Brain microvascular endothelial cell (primary cell): ENCODE data around the gene DSP.
A peak's percentile ranks its signal among the peaks of the same experiment; 100 is the strongest.

Experiments used
- DNase-seq: peaks from one replicate; pipeline ENCODE4 v3.0.0-alpha.2; 2020
- H3K27ac ChIP-seq: fragments of 250-450 bp; sonication (Bioruptor Pico); 2 replicates; pipeline ENCODE4 v1.5.1; 2020; ENCODE audit warnings: mild to moderate bottlenecking, moderate library complexity
- H3K27me3 ChIP-seq: fragments of 250-450 bp; sonication (Bioruptor Pico); replicated peaks from 2 replicates; pipeline ENCODE4 v1.5.1; 2020; ENCODE audit warnings: mild to moderate bottlenecking
- H3K36me3 ChIP-seq: fragments of 250-450 bp; sonication (Bioruptor Pico); replicated peaks from 2 replicates; pipeline ENCODE4 v1.5.1; 2020; ENCODE audit warnings: mild to moderate bottlenecking
- H3K4me3 ChIP-seq: 2 replicates; pipeline ENCODE4 v1.5.1; 2011; ENCODE audit warnings: low read depth, mild to moderate bottlenecking, control low read depth, low read length, moderate library complexity
- CTCF ChIP-seq: IDR thresholded peaks from 2 replicates; pipeline ENCODE4 v1.5.1; 2011; ENCODE audit warnings: low read depth, mild to moderate bottlenecking, moderate library complexity, low read length, control low read depth, inconsistent platforms; ENCODE audit errors: missing control alignments
- in situ Hi-C: cut with HindIII; loops from 2 replicates; pipeline ENCODE4 v1.10.0; 2017; ENCODE audit warnings: low sequenced_read_pairs, low pct_ligation_motif_present

DSP gene

GRCh38 chr6:7636151-7636550, 94.7 kb downstream of the DSP start:
- TF ChIP-seq CTCF, result no peak
- in situ Hi-C loops, result no loop called here
- no peaks in the 10 kb centered on the region for H3K27me3 ChIP-seq
- H3K36me3 ChIP-seq, result no peaks in the 10 kb centered on the region
- peak; percentile 30 for DNase-seq
- H3K4me3 ChIP-seq, result no peak overlapping the region
- no peak overlapping the region for H3K27ac ChIP-seq
